ENCODE results near the gene RBM20.

RBM20 gene

GRCh38 chr10:110625356-110625894, 18.7 kb upstream of the RBM20 start:
- TF ChIP-seq ZNF565 (CRISPR knock-in tag; conservative IDR thresholded peaks at IDR 0.05; ENCODE audit: low read depth): no peak
- TF ChIP-seq PPARA (CRISPR knock-in tag; IDR thresholded peaks at IDR 0.05; ENCODE audit: borderline replicate concordance): no peak
- TF ChIP-seq ZNF8 (CRISPR knock-in tag; IDR thresholded peaks at IDR 0.05): no peak
- TF ChIP-seq SNAI2 (CRISPR knock-in tag; IDR thresholded peaks at IDR 0.05): no peak
- TF ChIP-seq, protein P1, sequence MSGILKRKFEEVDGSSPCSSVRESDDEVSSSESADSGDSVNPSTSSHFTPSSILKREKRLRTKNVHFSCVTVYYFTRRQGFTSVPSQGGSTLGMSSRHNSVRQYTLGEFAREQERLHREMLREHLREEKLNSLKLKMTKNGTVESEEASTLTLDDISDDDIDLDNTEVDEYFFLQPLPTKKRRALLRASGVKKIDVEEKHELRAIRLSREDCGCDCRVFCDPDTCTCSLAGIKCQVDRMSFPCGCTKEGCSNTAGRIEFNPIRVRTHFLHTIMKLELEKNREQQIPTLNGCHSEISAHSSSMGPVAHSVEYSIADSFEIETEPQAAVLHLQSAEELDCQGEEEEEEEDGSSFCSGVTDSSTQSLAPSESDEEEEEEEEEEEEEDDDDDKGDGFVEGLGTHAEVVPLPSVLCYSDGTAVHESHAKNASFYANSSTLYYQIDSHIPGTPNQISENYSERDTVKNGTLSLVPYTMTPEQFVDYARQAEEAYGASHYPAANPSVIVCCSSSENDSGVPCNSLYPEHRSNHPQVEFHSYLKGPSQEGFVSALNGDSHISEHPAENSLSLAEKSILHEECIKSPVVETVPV (CRISPR knock-in tag; IDR thresholded peaks at IDR 0.05): no peak
- TF ChIP-seq PATZ1 (CRISPR knock-in tag; IDR thresholded peaks at IDR 0.05; ENCODE audit: borderline replicate concordance): no peak
- TF ChIP-seq ZC3H10 (CRISPR knock-in tag; IDR thresholded peaks at IDR 0.05): no peak
- TF ChIP-seq RARB (CRISPR knock-in tag; IDR thresholded peaks at IDR 0.05): no peak
- TF ChIP-seq TCF4 (CRISPR knock-in tag; IDR thresholded peaks at IDR 0.05; ENCODE audit: borderline replicate concordance): no peak
- TF ChIP-seq, protein P2, sequence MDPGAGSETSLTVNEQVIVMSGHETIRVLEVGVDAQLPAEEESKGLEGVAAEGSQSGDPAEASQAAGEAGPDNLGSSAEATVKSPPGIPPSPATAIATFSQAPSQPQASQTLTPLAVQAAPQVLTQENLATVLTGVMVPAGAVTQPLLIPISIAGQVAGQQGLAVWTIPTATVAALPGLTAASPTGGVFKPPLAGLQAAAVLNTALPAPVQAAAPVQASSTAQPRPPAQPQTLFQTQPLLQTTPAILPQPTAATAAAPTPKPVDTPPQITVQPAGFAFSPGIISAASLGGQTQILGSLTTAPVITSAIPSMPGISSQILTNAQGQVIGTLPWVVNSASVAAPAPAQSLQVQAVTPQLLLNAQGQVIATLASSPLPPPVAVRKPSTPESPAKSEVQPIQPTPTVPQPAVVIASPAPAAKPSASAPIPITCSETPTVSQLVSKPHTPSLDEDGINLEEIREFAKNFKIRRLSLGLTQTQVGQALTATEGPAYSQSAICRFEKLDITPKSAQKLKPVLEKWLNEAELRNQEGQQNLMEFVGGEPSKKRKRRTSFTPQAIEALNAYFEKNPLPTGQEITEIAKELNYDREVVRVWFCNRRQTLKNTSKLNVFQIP (CRISPR knock-in tag; IDR thresholded peaks at IDR 0.05; ENCODE audit: borderline replicate concordance, low read depth): no peak
- TF ChIP-seq, protein P3, sequence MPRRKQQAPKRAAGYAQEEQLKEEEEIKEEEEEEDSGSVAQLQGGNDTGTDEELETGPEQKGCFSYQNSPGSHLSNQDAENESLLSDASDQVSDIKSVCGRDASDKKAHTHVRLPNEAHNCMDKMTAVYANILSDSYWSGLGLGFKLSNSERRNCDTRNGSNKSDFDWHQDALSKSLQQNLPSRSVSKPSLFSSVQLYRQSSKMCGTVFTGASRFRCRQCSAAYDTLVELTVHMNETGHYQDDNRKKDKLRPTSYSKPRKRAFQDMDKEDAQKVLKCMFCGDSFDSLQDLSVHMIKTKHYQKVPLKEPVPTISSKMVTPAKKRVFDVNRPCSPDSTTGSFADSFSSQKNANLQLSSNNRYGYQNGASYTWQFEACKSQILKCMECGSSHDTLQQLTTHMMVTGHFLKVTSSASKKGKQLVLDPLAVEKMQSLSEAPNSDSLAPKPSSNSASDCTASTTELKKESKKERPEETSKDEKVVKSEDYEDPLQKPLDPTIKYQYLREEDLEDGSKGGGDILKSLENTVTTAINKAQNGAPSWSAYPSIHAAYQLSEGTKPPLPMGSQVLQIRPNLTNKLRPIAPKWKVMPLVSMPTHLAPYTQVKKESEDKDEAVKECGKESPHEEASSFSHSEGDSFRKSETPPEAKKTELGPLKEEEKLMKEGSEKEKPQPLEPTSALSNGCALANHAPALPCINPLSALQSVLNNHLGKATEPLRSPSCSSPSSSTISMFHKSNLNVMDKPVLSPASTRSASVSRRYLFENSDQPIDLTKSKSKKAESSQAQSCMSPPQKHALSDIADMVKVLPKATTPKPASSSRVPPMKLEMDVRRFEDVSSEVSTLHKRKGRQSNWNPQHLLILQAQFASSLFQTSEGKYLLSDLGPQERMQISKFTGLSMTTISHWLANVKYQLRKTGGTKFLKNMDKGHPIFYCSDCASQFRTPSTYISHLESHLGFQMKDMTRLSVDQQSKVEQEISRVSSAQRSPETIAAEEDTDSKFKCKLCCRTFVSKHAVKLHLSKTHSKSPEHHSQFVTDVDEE (CRISPR knock-in tag; IDR thresholded peaks at IDR 0.05): no peak
- no peak for TF ChIP-seq BACH2 (CRISPR knock-in tag; IDR thresholded peaks at IDR 0.05; ENCODE audit: borderline replicate concordance)
- no peak for TF ChIP-seq TOX (CRISPR knock-in tag; IDR thresholded peaks at IDR 0.05; ENCODE audit: borderline replicate concordance)
- no peak for TF ChIP-seq ZNF70 (CRISPR knock-in tag; IDR thresholded peaks at IDR 0.05)
- TF ChIP-seq ARNTL (CRISPR knock-in tag; IDR thresholded peaks at IDR 0.05; ENCODE audit: borderline replicate concordance, low read depth): no peak
- no peak for TF ChIP-seq ZFP3 (CRISPR knock-in tag; IDR thresholded peaks at IDR 0.05)
- no peak for TF ChIP-seq ISL1 (CRISPR knock-in tag; IDR thresholded peaks at IDR 0.05)
- TF ChIP-seq OSR1 (CRISPR knock-in tag; IDR thresholded peaks at IDR 0.05): no peak
- ATAC-seq: no peak

- TF ChIP-seq TCF4 (CRISPR knock-in tag; IDR thresholded peaks at IDR 0.05; ENCODE audit: borderline replicate concordance) (no peak), ARNTL (CRISPR knock-in tag; IDR thresholded peaks at IDR 0.05; ENCODE audit: borderline replicate concordance, low read depth) (no peak), ZNF8 (CRISPR knock-in tag; IDR thresholded peaks at IDR 0.05) (no peak), PPARA (CRISPR knock-in tag; IDR thresholded peaks at IDR 0.05; ENCODE audit: borderline replicate concordance) (no peak), ZNF565 (CRISPR knock-in tag; conservative IDR thresholded peaks at IDR 0.05; ENCODE audit: low read depth) (no peak), ZC3H10 (CRISPR knock-in tag; IDR thresholded peaks at IDR 0.05) (no peak), ZFP30 (CRISPR knock-in tag; IDR thresholded peaks at IDR 0.05) (no peak), ZNF70 (CRISPR knock-in tag; IDR thresholded peaks at IDR 0.05) (no peak), CSDC2 (CRISPR knock-in tag; IDR thresholded peaks at IDR 0.05) (no peak), BACH2 (CRISPR knock-in tag; IDR thresholded peaks at IDR 0.05; ENCODE audit: borderline replicate concordance) (no peak)
- TF ChIP-seq, protein P4, sequence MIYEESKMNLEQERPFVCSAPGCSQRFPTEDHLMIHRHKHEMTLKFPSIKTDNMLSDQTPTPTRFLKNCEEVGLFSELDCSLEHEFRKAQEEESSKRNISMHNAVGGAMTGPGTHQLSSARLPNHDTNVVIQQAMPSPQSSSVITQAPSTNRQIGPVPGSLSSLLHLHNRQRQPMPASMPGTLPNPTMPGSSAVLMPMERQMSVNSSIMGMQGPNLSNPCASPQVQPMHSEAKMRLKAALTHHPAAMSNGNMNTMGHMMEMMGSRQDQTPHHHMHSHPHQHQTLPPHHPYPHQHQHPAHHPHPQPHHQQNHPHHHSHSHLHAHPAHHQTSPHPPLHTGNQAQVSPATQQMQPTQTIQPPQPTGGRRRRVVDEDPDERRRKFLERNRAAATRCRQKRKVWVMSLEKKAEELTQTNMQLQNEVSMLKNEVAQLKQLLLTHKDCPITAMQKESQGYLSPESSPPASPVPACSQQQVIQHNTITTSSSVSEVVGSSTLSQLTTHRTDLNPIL (CRISPR knock-in tag; IDR thresholded peaks at IDR 0.05; ENCODE audit: low read depth): no peak
- TF ChIP-seq, protein P1 (CRISPR knock-in tag; IDR thresholded peaks at IDR 0.05): no peak
- TF ChIP-seq, protein P3 (CRISPR knock-in tag; IDR thresholded peaks at IDR 0.05): no peak
- TF ChIP-seq, protein P2 (CRISPR knock-in tag; IDR thresholded peaks at IDR 0.05; ENCODE audit: borderline replicate concordance, low read depth): no peak
- ATAC-seq: no peak
Observed at GRCh38 chr10:110625951-110626855, 17.9 kb upstream of the RBM20 start.

All from SK-N-SH treated with all-trans-retinoic acid at 6 μM for 48 hours (cell line).